Kidney (tissue), 14 donors: Measurements from ENCODE around the gene ATP7B. TPM values are rescaled to one million over a fixed set of nuclear protein-coding genes. Genes with fewer than 3 reads are reported as not detected.

Source experiments
- DNase-seq, 5 donors: peaks; one replicate each; pipeline ENCODE4 v3.0.0-alpha.2; 2013 to 2020
- FAIRE-seq: peaks from 2 replicates; lab custom pipeline; 2012; peaks lifted over from hg19 to GRCh38; lab: Jason Lieb, UNC
- H3K27ac ChIP-seq, 2 donors: one replicate each; pipeline ENCODE4 v1.7.0; 2013; ENCODE audit warnings: low read depth in 2 of 2, low read length in 2 of 2, inconsistent platforms in 1 of 2
- H3K27me3 ChIP-seq: one replicate; pipeline ENCODE4 v1.7.1; 2013; ENCODE audit warnings: low read length, inconsistent platforms; ENCODE audit not compliant: control insufficient read depth, insufficient read depth
- H3K36me3 ChIP-seq, 3 donors: one replicate each; pipeline versions ENCODE4 v1.7.0 to v1.7.1; 2013; ENCODE audit warnings: low read length in 3 of 3, control low read depth in 1 of 3, inconsistent platforms in 1 of 3; ENCODE audit not compliant: insufficient read depth in 3 of 3, control insufficient read depth in 2 of 3
- H3K4me1 ChIP-seq, 3 donors: one replicate each; pipeline versions ENCODE4 v1.7.0 to v1.7.1; 2013; ENCODE audit warnings: low read length in 3 of 3, inconsistent platforms in 1 of 3, low read depth in 1 of 3; ENCODE audit not compliant: control insufficient read depth in 2 of 3, insufficient read depth in 2 of 3
- H3K4me3 ChIP-seq, 3 donors: one replicate each; pipeline versions ENCODE4 v1.7.0 to v1.8.1; 2013; ENCODE audit warnings: low read length in 3 of 3, control low read depth in 1 of 3, inconsistent platforms in 1 of 3
- H3K9ac ChIP-seq, 3 donors: one replicate each; pipeline versions ENCODE4 v1.7.0 to v1.7.1; 2013; ENCODE audit warnings: low read length in 3 of 3, control low read depth in 1 of 3, inconsistent platforms in 1 of 3
- H3K9me3 ChIP-seq, 3 donors: one replicate each; pipeline versions ENCODE4 v1.7.0 to v1.7.1; 2013; ENCODE audit warnings: low read length in 3 of 3, control low read depth in 1 of 3, inconsistent platforms in 1 of 3; ENCODE audit not compliant: control insufficient read depth in 2 of 3, insufficient read depth in 1 of 3
- CTCF ChIP-seq: IDR thresholded peaks from 3 replicates; pipeline ENCODE4 v1.5.1; 2012; ENCODE audit warnings: mild to moderate bottlenecking, moderate library complexity, borderline replicate concordance; ENCODE audit not compliant: insufficient read depth; ENCODE audit errors: extremely low read depth
- intact Hi-C: fragments of 100-400 bp; cut with DNase I; formaldehyde crosslinking; loops from one replicate; pipeline ENCODE4 v1.11.1; 2022
- polyA plus RNA-seq: library from polyadenylated mRNA; stranded (reverse); fragments of 350-450 nt; fragmentation: Illumina TruSeq; extraction: RNeasy Lipid Tissue Mini Kit (QIAGEN cat#74804); gene quantifications from one replicate; pipeline ENCODE4 v1.2.3, GENCODE V29; 2014; ENCODE audit warnings: low read depth, low replicate concordance; ENCODE audit not compliant: insufficient read depth
- total RNA-seq: library from RNA; stranded (reverse); fragmentation: NEBNext Ultra II Directional; extraction: Animal tissue kit (Norgen Biotek cat#: 25700); gene quantifications from one replicate; pipeline ENCODE4 v1.2.1, GENCODE V29; 2021
- donor health status: control.
- donor health status: control.
- donor health status: control.
- donor health status: control.
- donor health status: control.
- donor health status: DM: yes; HTN: yes; CAD: no.
- donor health status: Normal renal cell carcinoma (clear cell type).

The ATP7B gene
- total and polyA plus RNA-seq, 2 donors from 2014 or later: 2.0 to 5.7 TPM

DNA sequence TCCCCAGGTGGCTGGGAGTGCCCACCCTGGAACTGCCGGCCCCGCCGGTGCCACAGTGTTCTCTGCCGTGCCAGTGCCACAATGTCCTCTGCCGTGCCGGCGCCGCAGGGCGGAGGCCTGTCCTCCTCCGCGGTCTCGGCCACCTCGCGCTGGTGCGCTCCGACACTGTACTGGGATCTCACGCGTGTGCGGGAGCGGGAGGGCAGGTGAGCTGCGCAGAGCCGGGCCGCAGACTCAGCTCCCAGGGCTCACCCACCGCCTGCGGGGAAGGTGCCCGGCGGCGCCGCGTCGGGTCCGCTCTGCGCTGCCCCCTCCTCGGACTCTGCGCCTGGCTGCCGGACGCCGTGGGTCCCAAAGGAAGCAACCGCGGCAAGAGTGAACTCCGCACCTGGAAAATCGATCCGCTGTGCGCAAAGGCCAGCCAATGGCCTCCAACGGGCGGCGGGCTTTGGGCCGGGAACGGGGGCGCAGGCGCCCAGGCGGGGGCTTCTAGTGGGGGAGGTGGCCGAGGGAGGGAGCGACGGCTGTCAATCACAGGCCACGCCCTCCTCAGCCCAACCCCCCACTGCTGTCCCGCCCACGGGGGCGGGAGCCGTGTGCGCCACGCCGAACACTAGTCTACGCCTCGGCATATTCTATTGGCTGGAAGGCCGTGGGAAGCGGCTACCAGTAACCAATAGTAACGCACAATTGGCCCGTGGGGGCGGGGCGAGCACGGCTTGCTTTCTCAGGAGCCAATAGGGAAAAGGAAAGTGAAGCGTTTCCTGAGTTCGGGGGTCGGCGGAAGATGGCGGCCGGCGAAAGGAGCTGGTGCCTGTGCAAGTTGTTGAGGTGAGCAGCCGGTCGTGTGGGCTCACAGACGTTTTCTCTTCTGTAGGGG is 622 bp upstream of the ATP7B start, which contains the start of gene ALG11:
TSS of gene ALG11 (plus strand) at position 767 of the 880 bp plus-strand sequence. CDS start at position 788, 21 bp downstream.
- intact Hi-C loops: no loop called here
- peak within 1 kb of the TSS; percentile 45 to 54 for H3K27ac ChIP-seq
- no peaks in the 10 kb centered on the region for H3K9me3 ChIP-seq
- peaks cover 0 to 13% (median 6%) of the 10 kb centered on the region in 3 donors for H3K4me1 ChIP-seq
- DNase-seq: peak; percentile 99 to 100 (median 99)
- no peak for TF ChIP-seq CTCF
- no peaks in the 10 kb centered on the region for H3K36me3 ChIP-seq
- H3K27me3 ChIP-seq: no peaks in the 10 kb centered on the region
- peak; percentile 85 for FAIRE-seq
- H3K9ac ChIP-seq: peak within 1 kb of the TSS; percentile 74 to 91 (median 90)
- H3K4me3 ChIP-seq: peak within 1 kb of the TSS; percentile 99 to 100 (median 99)

GRCh38 chr13:52009946-52010345 is 1.3 kb downstream of the ATP7B start:
- Histone ChIP-seq H3K4me3 (no peak overlapping the region), H3K36me3 (no peaks in the 10 kb centered on the region), H3K27ac (no peak overlapping the region), H3K4me1 (peaks cover 0 to 13% (median 6%) of the 10 kb centered on the region in 3 donors), H3K9me3 (no peaks in the 10 kb centered on the region), H3K27me3 (no peaks in the 10 kb centered on the region), H3K9ac (no peak overlapping the region)
- intact Hi-C loops: no loop called here
- no peak for TF ChIP-seq CTCF
- FAIRE-seq: no peak
- no peak for DNase-seq

- Histone ChIP-seq H3K4me3 (no peak overlapping the region), H3K9ac (no peak overlapping the region), H3K27ac (no peak overlapping the region), H3K4me1 (peaks cover 0 to 17% (median 13%) of the 10 kb centered on the region in 3 donors), H3K36me3 (no peaks in the 10 kb centered on the region), H3K9me3 (no peaks in the 10 kb centered on the region), H3K27me3 (no peaks in the 10 kb centered on the region)
- no peak for TF ChIP-seq CTCF
- intact Hi-C loops: no loop called here
- FAIRE-seq (no peak), DNase-seq (no peak)
Observed at GRCh38 chr13:52006523-52007245, 4.6 kb downstream of the ATP7B start.
